KMS-11 (cell line): Measurements from ENCODE around the gene MUC3A.

ENCODE experiments used
- H2AFZ ChIP-seq: fragments of 200-600 bp; sonication (generic); 2 replicates; pipeline ENCODE4 v1.6.1; 2016; ENCODE audit warnings: antibody characterized with exemption, mixed run types, low read depth
- H3K27ac ChIP-seq: fragments of 200-600 bp; sonication (generic); 2 replicates; pipeline ENCODE4 v1.6.1; 2016; ENCODE audit warnings: mild to moderate bottlenecking, mixed run types
- H3K27me3 ChIP-seq: fragments of 200-600 bp; sonication (generic); 2 replicates; pipeline ENCODE4 v1.6.1; 2017; ENCODE audit warnings: mild to moderate bottlenecking, low read depth, mixed run types, moderate library complexity; ENCODE audit not compliant: insufficient read depth
- H3K36me3 ChIP-seq: fragments of 200-600 bp; sonication (generic); 2 replicates; pipeline ENCODE4 v1.6.1; 2017; ENCODE audit warnings: mild to moderate bottlenecking, mixed run types; ENCODE audit not compliant: insufficient read depth
- H3K4me1 ChIP-seq: fragments of 200-600 bp; sonication (generic); 2 replicates; pipeline ENCODE4 v1.6.1; 2016; ENCODE audit warnings: mild to moderate bottlenecking, low read depth, mixed run types; ENCODE audit not compliant: poor library complexity, severe bottlenecking
- H3K4me2 ChIP-seq: fragments of 200-600 bp; sonication (generic); 2 replicates; pipeline ENCODE4 v1.7.0; 2016; ENCODE audit warnings: mild to moderate bottlenecking, mixed run types
- H3K4me3 ChIP-seq: fragments of 200-600 bp; sonication (generic); IDR thresholded peaks from 2 replicates; pipeline ENCODE4 v1.6.1; 2017; ENCODE audit warnings: low read depth, low read length, mixed read lengths; ENCODE audit not compliant: insufficient read depth
- H3K79me2 ChIP-seq: fragments of 200-600 bp; sonication (generic); 2 replicates; pipeline ENCODE4 v1.6.1; 2016; ENCODE audit warnings: low read depth, mixed run types; ENCODE audit not compliant: insufficient read depth
- H3K9ac ChIP-seq: fragments of 200-600 bp; sonication (generic); 2 replicates; pipeline ENCODE4 v1.6.1; 2016; ENCODE audit warnings: mild to moderate bottlenecking, mixed run types
- H4K20me1 ChIP-seq: fragments of 200-600 bp; sonication (generic); 2 replicates; pipeline ENCODE4 v1.6.1; 2016; ENCODE audit warnings: mild to moderate bottlenecking, mixed run types; ENCODE audit not compliant: insufficient read depth
- TF ChIP-seq, protein P1 (sequence below): fragments of 200-600 bp; sonication (generic); conservative IDR thresholded peaks from 2 replicates; pipeline ENCODE4 v1.6.1; 2017; ENCODE audit warnings: low read depth, mild to moderate bottlenecking, antibody characterized with exemption, low read length, moderate library complexity, mixed read lengths

Gene MUC3A, protein sequence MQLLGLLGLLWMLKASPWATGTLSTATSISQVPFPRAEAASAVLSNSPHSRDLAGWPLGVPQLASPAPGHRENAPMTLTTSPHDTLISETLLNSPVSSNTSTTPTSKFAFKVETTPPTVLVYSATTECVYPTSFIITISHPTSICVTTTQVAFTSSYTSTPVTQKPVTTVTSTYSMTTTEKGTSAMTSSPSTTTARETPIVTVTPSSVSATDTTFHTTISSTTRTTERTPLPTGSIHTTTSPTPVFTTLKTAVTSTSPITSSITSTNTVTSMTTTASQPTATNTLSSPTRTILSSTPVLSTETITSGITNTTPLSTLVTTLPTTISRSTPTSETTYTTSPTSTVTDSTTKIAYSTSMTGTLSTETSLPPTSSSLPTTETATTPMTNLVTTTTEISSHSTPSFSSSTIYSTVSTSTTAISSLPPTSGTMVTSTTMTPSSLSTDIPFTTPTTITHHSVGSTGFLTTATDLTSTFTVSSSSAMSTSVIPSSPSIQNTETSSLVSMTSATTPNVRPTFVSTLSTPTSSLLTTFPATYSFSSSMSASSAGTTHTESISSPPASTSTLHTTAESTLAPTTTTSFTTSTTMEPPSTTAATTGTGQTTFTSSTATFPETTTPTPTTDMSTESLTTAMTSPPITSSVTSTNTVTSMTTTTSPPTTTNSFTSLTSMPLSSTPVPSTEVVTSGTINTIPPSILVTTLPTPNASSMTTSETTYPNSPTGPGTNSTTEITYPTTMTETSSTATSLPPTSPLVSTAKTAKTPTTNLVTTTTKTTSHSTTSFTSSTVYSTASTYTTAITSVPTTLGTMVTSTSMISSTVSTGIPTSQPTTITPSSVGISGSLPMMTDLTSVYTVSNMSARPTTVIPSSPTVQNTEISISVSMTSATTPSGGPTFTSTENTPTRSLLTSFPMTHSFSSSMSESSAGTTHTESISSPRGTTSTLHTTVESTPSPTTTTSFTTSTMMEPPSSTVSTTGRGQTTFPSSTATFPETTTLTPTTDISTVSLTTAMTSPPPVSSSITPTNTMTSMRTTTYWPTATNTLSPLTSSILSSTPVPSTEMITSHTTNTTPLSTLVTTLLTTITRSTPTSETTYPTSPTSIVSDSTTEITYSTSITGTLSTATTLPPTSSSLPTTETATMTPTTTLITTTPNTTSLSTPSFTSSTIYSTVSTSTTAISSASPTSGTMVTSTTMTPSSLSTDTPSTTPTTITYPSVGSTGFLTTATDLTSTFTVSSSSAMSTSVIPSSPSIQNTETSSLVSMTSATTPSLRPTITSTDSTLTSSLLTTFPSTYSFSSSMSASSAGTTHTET (N-terminal part only)

DNA sequence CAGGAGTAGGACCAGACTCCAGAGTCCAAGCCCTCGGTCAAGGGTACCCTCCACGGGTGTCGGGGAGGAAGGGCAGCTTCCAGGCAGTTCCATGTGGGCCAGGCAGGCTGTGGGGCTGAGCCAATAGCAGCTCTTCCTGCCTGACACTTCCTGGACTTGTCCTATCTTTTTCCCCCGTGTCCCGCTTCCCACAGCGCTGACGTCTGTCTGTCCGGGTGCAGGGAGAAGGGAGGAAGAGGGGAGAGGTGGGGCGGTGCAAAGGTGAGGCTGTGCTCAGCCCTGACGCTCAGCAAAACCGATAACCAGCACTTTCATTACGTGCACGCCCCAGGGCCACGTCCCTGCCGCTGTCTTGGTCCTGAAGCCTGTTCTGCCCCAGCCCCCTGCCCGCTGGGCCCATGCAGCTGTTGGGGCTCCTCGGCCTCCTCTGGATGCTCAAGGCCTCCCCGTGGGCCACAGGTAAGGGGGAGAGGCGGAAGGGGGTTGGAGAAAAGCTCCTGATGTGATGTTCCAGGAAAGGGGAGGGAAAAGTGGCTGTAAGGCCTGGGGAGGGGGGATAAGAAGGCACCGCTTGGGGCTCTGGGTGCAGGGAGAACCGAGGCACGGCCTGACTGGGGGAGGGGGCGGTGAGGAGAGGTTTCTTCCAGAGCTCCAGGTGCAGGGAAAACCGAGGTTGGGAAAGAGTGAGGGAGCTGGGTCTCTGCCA is at the start of gene MUC3A:
TSS of gene MUC3A (plus strand) at position 308 of the 706 bp plus-strand sequence. CDS start at position 399, 91 bp downstream.
- no peaks in the 10 kb centered on the region for H3K36me3 ChIP-seq
- no peaks in the 10 kb centered on the region for H3K79me2 ChIP-seq
- H3K4me2 ChIP-seq: no peak within 1 kb of the TSS
- no peaks in the 10 kb centered on the region for H4K20me1 ChIP-seq
- H3K9ac ChIP-seq: no peak within 1 kb of the TSS
- H3K4me1 ChIP-seq: no peaks in the 10 kb centered on the region
- peaks cover 46% of the 10 kb centered on the region; the same call in 1 of the 2 replicates for H3K27me3 ChIP-seq
- H3K4me3 ChIP-seq: no peak within 1 kb of the TSS
- H2AFZ ChIP-seq: no peak within 1 kb of the TSS
- no peak within 1 kb of the TSS for H3K27ac ChIP-seq
- TF ChIP-seq, protein P1, sequence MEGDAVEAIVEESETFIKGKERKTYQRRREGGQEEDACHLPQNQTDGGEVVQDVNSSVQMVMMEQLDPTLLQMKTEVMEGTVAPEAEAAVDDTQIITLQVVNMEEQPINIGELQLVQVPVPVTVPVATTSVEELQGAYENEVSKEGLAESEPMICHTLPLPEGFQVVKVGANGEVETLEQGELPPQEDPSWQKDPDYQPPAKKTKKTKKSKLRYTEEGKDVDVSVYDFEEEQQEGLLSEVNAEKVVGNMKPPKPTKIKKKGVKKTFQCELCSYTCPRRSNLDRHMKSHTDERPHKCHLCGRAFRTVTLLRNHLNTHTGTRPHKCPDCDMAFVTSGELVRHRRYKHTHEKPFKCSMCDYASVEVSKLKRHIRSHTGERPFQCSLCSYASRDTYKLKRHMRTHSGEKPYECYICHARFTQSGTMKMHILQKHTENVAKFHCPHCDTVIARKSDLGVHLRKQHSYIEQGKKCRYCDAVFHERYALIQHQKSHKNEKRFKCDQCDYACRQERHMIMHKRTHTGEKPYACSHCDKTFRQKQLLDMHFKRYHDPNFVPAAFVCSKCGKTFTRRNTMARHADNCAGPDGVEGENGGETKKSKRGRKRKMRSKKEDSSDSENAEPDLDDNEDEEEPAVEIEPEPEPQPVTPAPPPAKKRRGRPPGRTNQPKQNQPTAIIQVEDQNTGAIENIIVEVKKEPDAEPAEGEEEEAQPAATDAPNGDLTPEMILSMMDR: no peak

DNA sequence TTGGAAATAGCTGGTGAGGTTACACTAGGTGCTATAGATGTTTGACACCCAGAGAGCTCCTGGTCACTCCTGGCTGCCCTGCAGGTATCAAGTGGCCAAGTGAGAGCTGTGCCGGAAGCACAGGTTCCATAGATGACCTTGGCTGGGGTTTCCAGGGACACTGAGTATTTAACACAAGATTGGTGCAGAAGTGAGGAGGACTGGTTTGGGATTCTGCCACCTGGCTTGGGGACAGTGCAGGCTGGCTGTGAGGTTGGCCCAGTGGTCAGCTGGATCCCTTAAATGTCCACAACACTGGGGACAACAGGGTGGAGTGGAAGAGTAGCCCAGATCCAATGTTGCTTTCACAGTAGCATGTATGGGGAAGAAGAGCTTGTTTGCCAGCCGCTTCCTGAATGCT is 48.4 kb upstream of the MUC3A start:
- Histone ChIP-seq H3K4me2 (peak overlapping the region; percentile 83; the same call in 1 of the 2 replicates), H3K9ac (no peak overlapping the region), H3K79me2 (no peaks in the 10 kb centered on the region), H2AFZ (no peak overlapping the region), H3K36me3 (no peaks in the 10 kb centered on the region), H3K4me3 (no peak overlapping the region), H4K20me1 (no peaks in the 10 kb centered on the region), H3K27me3 (peaks cover 12% of the 10 kb centered on the region), H3K4me1 (peaks cover 29% of the 10 kb centered on the region), H3K27ac (no peak overlapping the region)
- TF ChIP-seq, protein P1: no peak

DNA sequence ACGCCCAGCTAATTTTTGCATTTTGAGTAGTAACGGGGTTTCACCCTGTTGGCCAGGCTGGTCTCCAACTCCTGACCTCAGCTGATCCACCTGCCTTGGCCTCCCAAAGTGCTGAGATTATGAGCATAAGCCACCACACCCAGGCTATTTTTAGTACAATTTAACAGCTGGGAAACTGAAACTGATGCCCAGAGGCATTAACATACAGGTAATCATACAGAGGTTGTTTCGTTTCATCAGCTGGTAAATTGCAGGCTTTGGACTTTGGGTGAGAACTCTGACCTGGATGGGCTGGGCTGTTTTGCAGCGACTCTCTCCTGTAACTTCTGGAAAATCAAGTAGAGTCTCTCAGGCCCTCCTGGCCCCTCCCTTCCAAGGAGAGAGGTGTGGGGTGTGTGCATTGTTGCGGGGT is 47.4 kb upstream of the MUC3A start:
- TF ChIP-seq, protein P1: no peak
- Histone ChIP-seq H3K9ac (no peak overlapping the region), H3K27me3 (peaks cover 4% of the 10 kb centered on the region; the same call in 1 of the 2 replicates), H3K4me3 (no peak overlapping the region), H3K27ac (no peak overlapping the region), H3K36me3 (no peaks in the 10 kb centered on the region), H4K20me1 (no peaks in the 10 kb centered on the region), H2AFZ (peak overlapping the region; percentile 13; the same call in 1 of the 2 replicates), H3K4me2 (peak overlapping the region; percentile 83), H3K79me2 (no peaks in the 10 kb centered on the region), H3K4me1 (peaks cover 29% of the 10 kb centered on the region)
